HCT116 (cell line): ENCODE data around the gene ARRDC1. TPM values are rescaled to one million over a fixed set of nuclear protein-coding genes. Genes with fewer than 3 reads are reported as not detected.
"Not testable (repeated sequence)": the region's sequence is repeated elsewhere in the genome, so short reads cannot be mapped to it uniquely, and the experiment has no call there.

ENCODE experiments used
- ATAC-seq: fragments of 200-7000 bp; cut with Tn5 transposase; 2 replicates; pipeline ENCODE4 v1.9.1; 2020; ENCODE audit warnings: mild to moderate bottlenecking, moderate library complexity
- BruUV-seq: library from RNA; stranded (reverse); fragments of 400-500 nt; replicated peaks from 2 replicates; lab custom pipeline; 2021; lab: Mats Ljungman, UMichigan
- CTCF ChIA-PET: fragments of 300-600 bp; sonication (Branson Sonifier 250); formaldehyde crosslinking; loops from one replicate; lab custom pipeline; 2021; ENCODE audit warnings: antibody characterized with exemption; lab: Charles Lee
- POLR2A ChIA-PET: fragments of 300-600, 350-600 bp; sonication (Branson Sonifier 250); formaldehyde crosslinking; loops from one replicate; lab custom pipeline; 2021; ENCODE audit warnings: antibody characterized with exemption; lab: Charles Lee
- RAD21 ChIA-PET, 2 experiments: fragments of 300-600 bp; sonication (Branson Sonifier 250); formaldehyde crosslinking; loops; one replicate each; lab custom pipeline; 2023; ENCODE audit warnings: low total read pairs in 2 of 2; ENCODE audit not compliant: uncharacterized antibody in 2 of 2, unreplicated experiment in 2 of 2, low non-redundant PET in 1 of 2; lab: Charles Lee
- DNase-seq: peaks from one replicate; pipeline ENCODE4 v3.0.0-alpha.2; 2010; ENCODE audit warnings: low read depth, low spot score
- H2AFZ ChIP-seq: fragments of 200-600 bp; shearing (Covaris generic), sonication (generic); 2 replicates; pipeline ENCODE4 v1.6.1; 2017; ENCODE audit warnings: low read depth, mixed run types, mixed read lengths, antibody characterized with exemption, low read length; ENCODE audit not compliant: poor library complexity, severe bottlenecking
- H3K27ac ChIP-seq: 2 replicates; pipeline ENCODE4 v1.5.1; 2012; ENCODE audit warnings: low read depth, low read length
- H3K27me3 ChIP-seq: fragments of 200-600 bp; sonication (generic); 2 replicates; pipeline ENCODE4 v1.6.1; 2016; ENCODE audit warnings: mixed run types, low read length, mixed read lengths; ENCODE audit not compliant: insufficient read depth
- H3K36me3 ChIP-seq, 2 experiments: fragments of 200-500 bp in 1 of 2; fragments of 200-600 bp in 1 of 2; sonication (Bioruptor generic) in 1 of 2; sonication (generic) in 1 of 2; 2 replicates each; pipeline versions ENCODE4 v1.5.1 to v1.6.1; 2014 to 2016; ENCODE audit warnings: low read length in 2 of 2, inconsistent platforms in 1 of 2, mixed read lengths in 1 of 2, mixed run types in 1 of 2; ENCODE audit not compliant: insufficient read depth in 2 of 2, control insufficient read depth in 1 of 2
- H3K4me1 ChIP-seq, 2 experiments: fragments of 200-600 bp in 1 of 2; sonication (generic) in 1 of 2; 2 replicates each; pipeline versions ENCODE4 v1.5.1 to v1.6.1; 2012 to 2017; ENCODE audit warnings: low read length in 2 of 2, inconsistent platforms in 1 of 2, mild to moderate bottlenecking in 1 of 2, mixed read lengths in 1 of 2, mixed run types in 1 of 2, moderate library complexity in 1 of 2; ENCODE audit not compliant: insufficient read depth in 2 of 2, control insufficient read depth in 1 of 2
- H3K4me2 ChIP-seq: fragments of 200-600 bp; sonication (generic); 2 replicates; pipeline ENCODE4 v1.6.1; 2017; ENCODE audit warnings: mixed run types, low read length, mixed read lengths
- H3K4me3 ChIP-seq, 2 experiments: fragments of 200-600 bp in 1 of 2; sonication (generic) in 1 of 2; replicated peaks in 1 of 2; 2 replicates each; pipeline ENCODE4 v1.5.1; 2011 to 2016; ENCODE audit warnings: low read length in 2 of 2, control low read depth in 1 of 2, low read depth in 1 of 2, mild to moderate bottlenecking in 1 of 2, mixed read lengths in 1 of 2, mixed run types in 1 of 2
- H3K79me2 ChIP-seq: fragments of 200-600 bp; sonication (generic); 2 replicates; pipeline ENCODE4 v1.6.1; 2017; ENCODE audit warnings: mild to moderate bottlenecking, mixed run types, low read length, moderate library complexity, mixed read lengths; ENCODE audit not compliant: insufficient read depth
- H3K9ac ChIP-seq: fragments of 200-600 bp; sonication (generic); 2 replicates; pipeline ENCODE4 v1.6.1; 2016; ENCODE audit warnings: low read length, mixed read lengths
- H3K9me2 ChIP-seq: fragments of 200-600 bp; sonication (generic), shearing (Covaris generic); 2 replicates; pipeline ENCODE4 v1.6.1; 2017; ENCODE audit warnings: mixed run types, mild to moderate bottlenecking, moderate library complexity; ENCODE audit not compliant: insufficient read depth
- H3K9me3 ChIP-seq, 2 experiments: fragments of 200-500 bp in 1 of 2; fragments of 200-600 bp in 1 of 2; sonication (Bioruptor generic) in 1 of 2; sonication (generic) in 1 of 2; 2 replicates each; pipeline ENCODE4 v1.6.1; 2014 to 2017; ENCODE audit warnings: low read length in 2 of 2, mixed read lengths in 2 of 2, inconsistent platforms in 1 of 2, low read depth in 1 of 2, mild to moderate bottlenecking in 1 of 2, mixed run types in 1 of 2, moderate library complexity in 1 of 2; ENCODE audit not compliant: control insufficient read depth in 1 of 2, insufficient read depth in 1 of 2
- H4K20me1 ChIP-seq: fragments of 200-600 bp; sonication (generic), shearing (Covaris generic); 2 replicates; pipeline ENCODE4 v1.6.1; 2017; ENCODE audit warnings: mixed run types, mild to moderate bottlenecking, moderate library complexity; ENCODE audit not compliant: insufficient read depth
- EZH2 ChIP-seq: fragments of 200-600 bp; sonication (generic); IDR thresholded peaks from 2 replicates; pipeline ENCODE4 v1.6.1; 2017; ENCODE audit warnings: antibody characterized with exemption, mixed run types
- EZH2phosphoT487 ChIP-seq: fragments of 200-600 bp; IDR thresholded peaks from 2 replicates; pipeline ENCODE4 v1.6.1; 2018; ENCODE audit warnings: antibody characterized with exemption, borderline replicate concordance
- MAX ChIP-seq: IDR thresholded peaks from 2 replicates; pipeline ENCODE4 v1.6.1; 2012
- POLR2A ChIP-seq: IDR thresholded peaks from 2 replicates; pipeline ENCODE4 v1.7.0; 2011; ENCODE audit warnings: borderline replicate concordance; ENCODE audit not compliant: insufficient read depth, insufficient read length; ENCODE audit errors: extremely low read depth
- REST ChIP-seq: IDR thresholded peaks from 2 replicates; pipeline ENCODE4 v1.6.1; 2012; ENCODE audit warnings: low read depth
- YY1 ChIP-seq: IDR thresholded peaks from 2 replicates; pipeline ENCODE4 v1.6.1; 2011; ENCODE audit warnings: low read length, low read depth, moderate library complexity, mild to moderate bottlenecking; ENCODE audit not compliant: insufficient replicate concordance; ENCODE audit errors: extremely low read depth
- ZFX ChIP-seq: fragments of 450-650 bp; IDR thresholded peaks from 2 replicates; pipeline ENCODE4 v1.6.1; 2017
- ZNF274 ChIP-seq: fragments of 200-500 bp; sonication (Bioruptor generic); IDR thresholded peaks from 2 replicates; pipeline ENCODE4 v1.6.1; 2014; ENCODE audit warnings: mild to moderate bottlenecking, low read depth, low read length, inconsistent platforms
- intact Hi-C: fragments of 100-400 bp; cut with micrococcal nuclease; formaldehyde crosslinking; loops from 2 replicates; pipeline ENCODE4 v1.10.0; 2022
- total RNA-seq: library from RNA; stranded (reverse); gene quantifications from one replicate; pipeline ENCODE4 v1.2.1, GENCODE V29; 2021; ENCODE audit not compliant: unreplicated experiment
- TF ChIP-seq, protein P1 (sequence below): IDR thresholded peaks from 2 replicates; pipeline ENCODE4 v1.6.1; 2012

Gene ARRDC1
- total RNA-seq, 1 experiment from 2014 or later, result 82.8 TPM

DNA sequence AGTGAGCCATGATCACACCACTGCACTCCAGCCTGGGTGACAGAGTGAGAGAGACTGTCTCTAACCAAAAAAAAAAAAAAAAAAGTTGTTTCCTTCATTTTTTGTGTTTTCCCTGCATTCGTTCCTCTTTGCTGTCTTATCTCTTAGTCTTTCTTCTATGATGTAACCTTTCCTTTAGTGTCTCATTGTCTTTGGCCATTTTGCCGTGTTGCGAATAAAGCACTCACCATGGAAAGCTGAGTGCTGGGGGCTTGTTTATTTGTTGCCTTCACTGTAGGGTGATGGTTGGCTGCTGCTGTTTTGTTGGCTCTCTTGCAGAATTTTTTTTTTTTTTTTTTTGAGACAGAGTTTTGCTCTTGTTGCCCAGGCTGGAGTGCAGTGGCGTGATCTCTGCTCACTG lies 21.0 kb downstream of the ARRDC1 start:
- intact Hi-C loops, result no loop called here
- Histone ChIP-seq H3K79me2 (peaks cover 99% of the 10 kb centered on the region), H3K4me3 (no peak overlapping the region), H3K9me3 (no peaks in the 10 kb centered on the region), H3K9ac (no peak overlapping the region), H3K27me3 (no peaks in the 10 kb centered on the region), H4K20me1 (no peaks in the 10 kb centered on the region), H3K9me2 (no peaks in the 10 kb centered on the region), H3K27ac (no peak overlapping the region), H3K4me1 (peaks cover under 1 to 2% of the 10 kb centered on the region in 2 experiments; a peak in 3 of 4 replicates), H3K36me3 (no peaks in the 10 kb centered on the region; a peak in 1 of 4 replicates)
- ChIA-PET CTCF (no interaction called here), RAD21 (no interaction called here)
- BruUV-seq, result no TSS peak
- ATAC-seq, result no peak
- TF ChIP-seq POLR2A (no peak), ZFX (no peak)
- TF ChIP-seq, all 23 proteins: peak for 0
- POLR2A ChIA-PET, result no interaction called here
- H2AFZ ChIP-seq, result no peak overlapping the region
- no peak for DNase-seq
- H3K4me2 ChIP-seq, result no peak overlapping the region

GRCh38 chr9:137627406-137627805 lies 21.9 kb downstream of the ARRDC1 start:
- H3K9me2 ChIP-seq, H3K27ac ChIP-seq, BruUV-seq, H3K9ac ChIP-seq, H3K4me3 ChIP-seq, H3K27me3 ChIP-seq, DNase-seq, intact Hi-C loops, H4K20me1 ChIP-seq, H3K4me1 ChIP-seq, CTCF ChIA-PET, H2AFZ ChIP-seq, H3K36me3 ChIP-seq, H3K4me2 ChIP-seq, H3K9me3 ChIP-seq, POLR2A ChIA-PET, ATAC-seq: not testable (repeated sequence)
- RAD21 ChIA-PET, result interaction anchor here in 1 of 2 experiments (1.1 kb wide), 1 partner anchor 75 kb away, joined by 4 read pairs; no protein-coding TSS in a partner anchor
- H3K79me2 ChIP-seq, result peaks cover 99% of the 10 kb centered on the region

GRCh38 chr9:137630126-137630525 lies 24.6 kb downstream of the ARRDC1 start:
- H3K4me3 ChIP-seq, result no peak overlapping the region
- DNase-seq, result no peak
- RAD21 ChIA-PET, result no interaction called here
- intact Hi-C loops, result loop anchor here (2.0 kb wide), 1 partner anchor 77 kb away; no protein-coding TSS in a partner anchor
- no peaks in the 10 kb centered on the region for H3K36me3 ChIP-seq
- peaks cover 98% of the 10 kb centered on the region for H3K79me2 ChIP-seq
- no peaks in the 10 kb centered on the region for H3K27me3 ChIP-seq
- POLR2A ChIA-PET, result no interaction called here
- no peak overlapping the region for H3K4me2 ChIP-seq
- no peak for ATAC-seq
- H3K4me1 ChIP-seq, result no peaks in the 10 kb centered on the region
- H3K9me2 ChIP-seq, result no peaks in the 10 kb centered on the region
- no peaks in the 10 kb centered on the region for H3K9me3 ChIP-seq
- H4K20me1 ChIP-seq, result no peaks in the 10 kb centered on the region; the same call in 1 of the 2 replicates
- CTCF ChIA-PET, result no interaction called here
- no peak overlapping the region for H2AFZ ChIP-seq
- BruUV-seq, result no TSS peak
- no peak overlapping the region for H3K27ac ChIP-seq
- H3K9ac ChIP-seq, result no peak overlapping the region
- no peak for TF ChIP-seq REST
- no peak for TF ChIP-seq EZH2phosphoT487
- TF ChIP-seq, protein P1, sequence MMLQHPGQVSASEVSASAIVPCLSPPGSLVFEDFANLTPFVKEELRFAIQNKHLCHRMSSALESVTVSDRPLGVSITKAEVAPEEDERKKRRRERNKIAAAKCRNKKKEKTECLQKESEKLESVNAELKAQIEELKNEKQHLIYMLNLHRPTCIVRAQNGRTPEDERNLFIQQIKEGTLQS, result no peak
- TF ChIP-seq MAX, result no peak
- TF ChIP-seq ZFX, result no peak
- no peak for TF ChIP-seq ZNF274
- no peak for TF ChIP-seq EZH2
- TF ChIP-seq YY1, result no peak
